Measurements from ENCODE around the gene ABLIM3. TPM values are rescaled to one million over a fixed set of nuclear protein-coding genes. Genes with fewer than 3 reads are reported as not detected.

The ABLIM3 gene
- total and polyA plus RNA-seq, 9 of the 15 experiments (the other 6 are each of a cell fraction or from before 2014, with no cell fraction given), result 0.03 to 0.38 (median 0.11) TPM

- no peak for TF ChIP-seq RBBP5 (IDR thresholded peaks at IDR 0.05; ENCODE audit: borderline replicate concordance, insufficient read depth, low read length, poor library complexity, severe bottlenecking)
- TF ChIP-seq SMARCE1 (IDR thresholded peaks at IDR 0.05), result no peak
- no peak for TF ChIP-seq NFYB (IDR thresholded peaks at IDR 0.05; ENCODE audit: extremely low read depth, insufficient read length)
- TF ChIP-seq HOXB6 (CRISPR knock-in tag; IDR thresholded peaks at IDR 0.05; ENCODE audit: borderline replicate concordance), result no peak
- TF ChIP-seq XRCC3 (IDR thresholded peaks at IDR 0.05), result no peak
- no peak for TF ChIP-seq CHCHD3 (CRISPR knock-in tag; IDR thresholded peaks at IDR 0.05)
- TF ChIP-seq ZC3H8 (IDR thresholded peaks at IDR 0.05), result no peak
These were observed 40.4 kb downstream of the ABLIM3 start (continued) for GRCh38 chr5:149181732-149182131.

- Histone ChIP-seq H4K20me1 (replicated peaks; ENCODE audit: control insufficient read depth, insufficient read depth, low read length) (no peaks in the 10 kb centered on the region), H3K27me3 (ENCODE audit: control insufficient read depth in 2 of 2, insufficient read depth in 2 of 2, low read length in 2 of 2) (peaks cover 7 to 9% of the 10 kb centered on the region in 2 experiments; a peak in 4 of 5 replicates), H3K9me3 (replicated peaks; ENCODE audit: control insufficient read depth, insufficient read depth, low read depth, low read length) (no peaks in the 10 kb centered on the region), H3K4me1 (replicated peaks in 1 of 2; ENCODE audit: control insufficient read depth in 2 of 2, insufficient read depth in 2 of 2, low read length in 2 of 2) (no peaks in the 10 kb centered on the region), H3K4me2 (ENCODE audit: insufficient read depth, low read length) (no peak overlapping the region), H3K79me2 (ENCODE audit: control insufficient read depth, insufficient read depth, low read length) (no peaks in the 10 kb centered on the region), H3K9me1 (ENCODE audit: control insufficient read depth, insufficient read depth, low read length) (no peaks in the 10 kb centered on the region), H3K36me3 (ENCODE audit: control insufficient read depth, insufficient read depth, low read length) (no peaks in the 10 kb centered on the region), H3K4me3 (no peak overlapping the region), H3K9ac (ENCODE audit: insufficient read depth in 1 of 2, low read depth in 2 of 2, low read length in 2 of 2) (no peak overlapping the region), H2AFZ (ENCODE audit: low read depth, low read length) (no peak overlapping the region), H3K27ac (ENCODE audit: extremely low read depth, low read depth, low read length) (no peak overlapping the region)
- in situ Hi-C loops (cut with MboI), result no loop called here
- no TSS peak for BruUV-seq (replicated peaks)
- ChIA-PET POLR2A (interaction anchor here (0.7 kb wide), 1 partner anchor 29 kb away, joined by 4 read pairs; no protein-coding TSS in a partner anchor), CTCF (ENCODE audit: low intra/inter-chr PET ratio) (no interaction called here)
- intact Hi-C loops (cut with micrococcal nuclease), result no loop called here
- 12% methylated on average over 1 of the region's 1 CpG for WGBS (ENCODE audit: insufficient coverage, low coverage, missing lambda C conversion rate)
- no peak for FAIRE-seq
- ATAC-seq, result no peak
- DNase-seq (ENCODE audit: extremely low read depth in 1 of 4, low spot score in 3 of 4), result no peak
- TF ChIP-seq GABPB2 (CRISPR knock-in tag; conservative IDR thresholded peaks at IDR 0.05), result no peak
- no peak for TF ChIP-seq ZBTB11 (CRISPR knock-in tag; IDR thresholded peaks at IDR 0.05)
- TF ChIP-seq KDM4B (IDR thresholded peaks at IDR 0.05; ENCODE audit: borderline replicate concordance in 2 of 2, low read depth in 1 of 2), result no peak
- no peak for TF ChIP-seq HDAC6 (IDR thresholded peaks at IDR 0.05; ENCODE audit: low read depth, low read length)
- TF ChIP-seq ZBTB7A (IDR thresholded peaks at IDR 0.05; ENCODE audit: borderline replicate concordance, control insufficient read depth, low read depth, low read length), result no peak
- TF ChIP-seq CBFB (CRISPR knock-in tag; IDR thresholded peaks at IDR 0.05), result no peak
- no peak for TF ChIP-seq ZNF780A (CRISPR knock-in tag; IDR thresholded peaks at IDR 0.05)
- no peak for TF ChIP-seq MYNN (IDR thresholded peaks at IDR 0.05)
- no peak for TF ChIP-seq MYNN (CRISPR knock-in tag; IDR thresholded peaks at IDR 0.05)
- TF ChIP-seq PKNOX1 (IDR thresholded peaks at IDR 0.05), result no peak
- no peak for TF ChIP-seq NR1H2 (CRISPR knock-in tag; IDR thresholded peaks at IDR 0.05)
These were observed 40.9 kb downstream of the ABLIM3 start for GRCh38 chr5:149182241-149182640.

Measured in K562 (cell line).